HepG2 (cell line): Measurements from ENCODE around the gene SLIT3. TPM values are rescaled to one million over a fixed set of nuclear protein-coding genes. Genes with fewer than 3 reads are reported as not detected.

Experiments used
- ATAC-seq: fragments of 200-7000 bp; cut with Tn5 transposase; 3 replicates; pipeline ENCODE4 v1.9.1; 2020; ENCODE audit warnings: mild to moderate bottlenecking, moderate library complexity
- BruUV-seq: library from RNA; stranded (reverse); fragments of 400-500 nt; replicated peaks from 2 replicates; lab custom pipeline; 2021; lab: Mats Ljungman, UMichigan
- CTCF ChIA-PET: fragments of 300-600 bp; formaldehyde crosslinking; extraction: SDS; loops from one replicate; lab custom pipeline; 2021; ENCODE audit warnings: low total read pairs, inconsistent platforms, low intra/inter-chr PET ratio; lab: Yijun Ruan, JAX
- POLR2A ChIA-PET: fragments of 350-600 bp; sonication (Branson Sonifier 250); formaldehyde crosslinking; loops from one replicate; lab custom pipeline; 2020; ENCODE audit warnings: antibody characterized with exemption, inconsistent platforms; lab: Yijun Ruan, JAX
- DNase-seq: peaks from one replicate; pipeline ENCODE4 v3.0.0-alpha.2; 2015; ENCODE audit warnings: low spot score
- FAIRE-seq: peaks from 3 replicates; lab custom pipeline; 2011; peaks lifted over from hg19 to GRCh38; lab: Jason Lieb, UNC
- H2AFZ ChIP-seq: one replicate; pipeline ENCODE4 v1.6.1; 2011; ENCODE audit warnings: low read length, inconsistent platforms
- H3K27ac ChIP-seq: fragments of 300-600 bp; 3 replicates; pipeline ENCODE4 v1.8.0; 2011; ENCODE audit warnings: mixed run types, mild to moderate bottlenecking, mixed read lengths, low read length, inconsistent platforms; ENCODE audit not compliant: insufficient read depth; ENCODE audit errors: extremely low read length
- H3K27me3 ChIP-seq, 2 experiments: fragments of 200-600 bp in 1 of 2; 2 replicates in 1 of 2; 3 replicates in 1 of 2; pipeline versions ENCODE4 v1.6.0 to v1.8.0; 2011; ENCODE audit warnings: low read length in 2 of 2, mild to moderate bottlenecking in 2 of 2, moderate library complexity in 2 of 2, inconsistent platforms in 1 of 2; ENCODE audit not compliant: insufficient read depth in 2 of 2, control insufficient read depth in 1 of 2
- H3K36me3 ChIP-seq, 2 experiments: fragments of 200-600 bp in 1 of 2; replicated peaks in 1 of 2; 2 replicates in 1 of 2; 3 replicates in 1 of 2; pipeline versions ENCODE4 v1.5.1 to v1.8.0; 2011; ENCODE audit warnings: low read length in 2 of 2, inconsistent platforms in 1 of 2; ENCODE audit not compliant: insufficient read depth in 2 of 2, control insufficient read depth in 1 of 2
- H3K4me1 ChIP-seq: 2 replicates; pipeline ENCODE4 v1.5.1; 2012; ENCODE audit warnings: low read length, inconsistent platforms; ENCODE audit not compliant: insufficient read depth
- H3K4me2 ChIP-seq: 2 replicates; pipeline ENCODE4 v1.6.0; 2011; ENCODE audit warnings: low read depth, low read length, inconsistent platforms
- H3K4me3 ChIP-seq, 3 experiments: fragments of 200-600 bp in 1 of 3; sonication (generic), shearing (Covaris generic) in 1 of 3; replicated peaks in 1 of 3; 2 replicates each; pipeline ENCODE4 v1.5.1; 2011 to 2016; ENCODE audit warnings: low read length in 3 of 3, inconsistent platforms in 2 of 3, low read depth in 2 of 3, mild to moderate bottlenecking in 2 of 3, control low read depth in 1 of 3, mixed read lengths in 1 of 3; ENCODE audit not compliant: insufficient read depth in 1 of 3
- H3K79me2 ChIP-seq: one replicate; pipeline ENCODE4 v1.6.1; 2011; ENCODE audit warnings: low read length, inconsistent platforms; ENCODE audit not compliant: insufficient read depth
- H3K9ac ChIP-seq: 2 replicates; pipeline ENCODE4 v1.6.0; 2011; ENCODE audit warnings: mild to moderate bottlenecking, low read depth, low read length, inconsistent platforms; ENCODE audit not compliant: insufficient read depth
- H3K9me3 ChIP-seq: 2 replicates; pipeline ENCODE4 v1.5.1; 2012; ENCODE audit warnings: mild to moderate bottlenecking, low read length
- H4K20me1 ChIP-seq: 2 replicates; pipeline ENCODE4 v1.6.0; 2011; ENCODE audit warnings: inconsistent platforms, mild to moderate bottlenecking, low read length, moderate library complexity; ENCODE audit not compliant: insufficient read depth
- FLYWCH1 ChIP-seq: sonication (generic); formaldehyde crosslinking; IDR thresholded peaks from 2 replicates; pipeline ENCODE4 v1.8.1; 2023; ENCODE audit warnings: mild to moderate bottlenecking, missing genetic modification reagents
- FOXA3 ChIP-seq: IDR thresholded peaks from 2 replicates; pipeline ENCODE4 v1.6.1; 2016; ENCODE audit warnings: missing genetic modification reagents, missing compliant biosample characterization
- HOXA9 ChIP-seq: sonication (generic); formaldehyde crosslinking; IDR thresholded peaks from 2 replicates; pipeline ENCODE4 v1.8.1; 2022; ENCODE audit warnings: missing genetic modification reagents, mild to moderate bottlenecking, moderate library complexity, borderline replicate concordance
- JUND ChIP-seq: sonication (generic); formaldehyde crosslinking; IDR thresholded peaks from 2 replicates; pipeline ENCODE4 v1.8.0; 2022; ENCODE audit warnings: mild to moderate bottlenecking, missing genetic modification reagents
- NBN ChIP-seq: fragments of 450-650 bp; conservative IDR thresholded peaks from 2 replicates; pipeline ENCODE4 v1.6.1; 2017
- PATZ1 ChIP-seq: sonication (generic); formaldehyde crosslinking; IDR thresholded peaks from 2 replicates; pipeline ENCODE4 v1.4.0; 2020; ENCODE audit warnings: missing genetic modification reagents
- RARA ChIP-seq: IDR thresholded peaks from 2 replicates; pipeline ENCODE4 v1.6.1; 2016; ENCODE audit warnings: missing genetic modification reagents, missing compliant biosample characterization
- ZNF260 ChIP-seq: sonication (generic); formaldehyde crosslinking; IDR thresholded peaks from 2 replicates; pipeline ENCODE4 v1.4.0; 2020; ENCODE audit warnings: missing genetic modification reagents, low read depth, mild to moderate bottlenecking, borderline replicate concordance
- ZNF749 ChIP-seq: sonication (generic); formaldehyde crosslinking; IDR thresholded peaks from 2 replicates; pipeline ENCODE4 v1.8.0; 2022; ENCODE audit warnings: mild to moderate bottlenecking, missing genetic modification reagents, moderate library complexity, borderline replicate concordance
- ZNF83 ChIP-seq: sonication (generic); formaldehyde crosslinking; IDR thresholded peaks from 2 replicates; pipeline ENCODE4 v1.4.0; 2020; ENCODE audit warnings: missing genetic modification reagents, mild to moderate bottlenecking, borderline replicate concordance
- ZSCAN20 ChIP-seq: sonication (generic); formaldehyde crosslinking; IDR thresholded peaks from 2 replicates; pipeline ENCODE4 v1.4.0; 2020; ENCODE audit warnings: missing genetic modification reagents, mild to moderate bottlenecking, borderline replicate concordance
- WGBS: methylation state at CpG from one replicate; pipeline ENCODE4 v1.1.6; 2017; ENCODE audit warnings: low lambda C conversion rate; 5-methylcytosine and 5-hydroxymethylcytosine counted together
- in situ Hi-C: cut with HindIII; loops from 2 replicates; pipeline ENCODE4 v1.10.0; 2017; ENCODE audit warnings: low pct_unique_long_range_greater_than_20kb; ENCODE audit not compliant: extremely low pct_ligation_motif_present
- intact Hi-C: fragments of 100-400 bp; cut with micrococcal nuclease; formaldehyde crosslinking; loops from one replicate; pipeline ENCODE4 v1.10.0; 2022; ENCODE audit not compliant: unreplicated experiment
- polyA plus RNA-seq, 8 experiments: library from polyadenylated mRNA; depleted of rRNA in 3 of 8; stranded (reverse) in 7 of 8; unstranded in 1 of 8; fragments of >200 nt; fragmentation: Illumina TruSeq in 4 of 8; extraction: Trizol in 4 of 8; gene quantifications; 2 replicates each; pipeline versions ENCODE4 v1.2.1 to v1.2.3, GENCODE V29; 2011 to 2016; ENCODE audit warnings: low read depth in 4 of 8, missing spikeins in 1 of 8, mixed read lengths in 1 of 8; ENCODE audit not compliant: insufficient read depth in 1 of 8
- total RNA-seq, 5 experiments: library from RNA; depleted of rRNA; stranded (reverse); fragments of >200 nt; fragmentation: Illumina TruSeq; extraction: Trizol; gene quantifications; 2 replicates each; pipeline ENCODE4 v1.2.3, GENCODE V29; 2016; ENCODE audit warnings: low read depth in 1 of 5
- TF ChIP-seq, protein P1 (sequence below): sonication (generic); formaldehyde crosslinking; IDR thresholded peaks from 2 replicates; pipeline ENCODE4 v1.4.0; 2020; ENCODE audit warnings: missing genetic modification reagents, low read depth, mild to moderate bottlenecking, borderline replicate concordance
- TF ChIP-seq, protein P2 (sequence below), 2 experiments: fragments of 450-650 bp in 1 of 2; sonication (generic) in 1 of 2; formaldehyde crosslinking in 1 of 2; IDR thresholded peaks; 2 replicates each; pipeline versions ENCODE4 v1.6.1 to v1.8.0; 2016 to 2022; ENCODE audit warnings: antibody characterized with exemption in 1 of 2, mild to moderate bottlenecking in 1 of 2, missing genetic modification reagents in 1 of 2

Gene SLIT3
- total and polyA plus RNA-seq, 2 of the 13 experiments (the other 11 are each of a cell fraction or from before 2014, with no cell fraction given) = not detected

DNA sequence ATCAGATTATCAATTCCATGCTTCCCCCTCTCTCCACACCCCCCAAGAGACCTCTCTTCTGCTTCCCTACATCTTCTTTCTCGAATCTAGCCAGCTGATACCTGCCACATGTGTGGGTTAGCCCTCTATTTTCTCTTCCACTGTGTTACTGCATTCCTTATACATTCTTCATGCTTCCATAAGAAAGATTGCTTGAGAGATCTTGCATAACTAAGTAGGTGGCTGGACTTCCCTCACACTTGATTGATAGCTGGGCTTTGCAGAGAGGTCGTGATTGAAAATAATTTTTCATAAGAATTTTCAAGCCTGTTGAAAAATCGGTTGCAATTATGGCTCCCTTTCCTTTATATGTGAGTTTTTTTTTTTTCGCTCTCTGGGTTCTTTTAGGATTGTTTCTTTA lies 688.8 kb downstream of the SLIT3 start:
- Histone ChIP-seq H3K27ac (no peak overlapping the region), H3K27me3 (no peaks in the 10 kb centered on the region), H4K20me1 (no peaks in the 10 kb centered on the region), H3K79me2 (no peaks in the 10 kb centered on the region), H3K4me3 (no peak overlapping the region), H3K9me3 (no peaks in the 10 kb centered on the region), H2AFZ (no peak overlapping the region), H3K4me1 (peaks cover 44% of the 10 kb centered on the region), H3K4me2 (no peak overlapping the region), H3K9ac (no peak overlapping the region), H3K36me3 (no peaks in the 10 kb centered on the region)
- CTCF ChIA-PET = no interaction called here
- ATAC-seq (no peak), DNase-seq (no peak), FAIRE-seq (no peak)
- intact Hi-C loops (loop anchor here (2.0 kb wide), 1 partner anchor 19 kb away; no protein-coding TSS in a partner anchor), in situ Hi-C loops (no loop called here)
- no TSS peak for BruUV-seq
- POLR2A ChIA-PET = interaction anchor here (1.3 to 1.5 kb wide), 2 partner anchors 12 to 32 kb away, joined by 3 to 4 read pairs; no protein-coding TSS in a partner anchor
- 64% methylated on average over 4 of the region's 4 CpGs for WGBS
- TF ChIP-seq ZNF749 (CRISPR knock-in tag) (no peak), ZSCAN20 (no peak), PATZ1 (CRISPR knock-in tag) (no peak), FOXA3 (CRISPR knock-in tag) (no peak), JUND (CRISPR knock-in tag) (no peak), ZNF260 (CRISPR knock-in tag) (no peak), RARA (no peak), FLYWCH1 (CRISPR knock-in tag) (no peak), ZNF83 (CRISPR knock-in tag) (no peak), NBN (no peak), HOXA9 (CRISPR knock-in tag) (no peak)
- TF ChIP-seq, protein P1, sequence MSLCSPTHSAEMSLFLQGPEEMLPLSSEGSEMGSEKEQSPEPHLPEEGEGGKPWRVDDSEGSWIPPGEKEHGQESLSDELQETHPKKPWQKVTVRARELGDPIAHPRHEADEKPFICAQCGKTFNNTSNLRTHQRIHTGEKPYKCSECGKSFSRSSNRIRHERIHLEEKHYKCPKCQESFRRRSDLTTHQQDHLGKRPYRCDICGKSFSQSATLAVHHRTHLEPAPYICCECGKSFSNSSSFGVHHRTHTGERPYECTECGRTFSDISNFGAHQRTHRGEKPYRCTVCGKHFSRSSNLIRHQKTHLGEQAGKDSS (CRISPR knock-in tag) = no peak
- TF ChIP-seq, protein P2, sequence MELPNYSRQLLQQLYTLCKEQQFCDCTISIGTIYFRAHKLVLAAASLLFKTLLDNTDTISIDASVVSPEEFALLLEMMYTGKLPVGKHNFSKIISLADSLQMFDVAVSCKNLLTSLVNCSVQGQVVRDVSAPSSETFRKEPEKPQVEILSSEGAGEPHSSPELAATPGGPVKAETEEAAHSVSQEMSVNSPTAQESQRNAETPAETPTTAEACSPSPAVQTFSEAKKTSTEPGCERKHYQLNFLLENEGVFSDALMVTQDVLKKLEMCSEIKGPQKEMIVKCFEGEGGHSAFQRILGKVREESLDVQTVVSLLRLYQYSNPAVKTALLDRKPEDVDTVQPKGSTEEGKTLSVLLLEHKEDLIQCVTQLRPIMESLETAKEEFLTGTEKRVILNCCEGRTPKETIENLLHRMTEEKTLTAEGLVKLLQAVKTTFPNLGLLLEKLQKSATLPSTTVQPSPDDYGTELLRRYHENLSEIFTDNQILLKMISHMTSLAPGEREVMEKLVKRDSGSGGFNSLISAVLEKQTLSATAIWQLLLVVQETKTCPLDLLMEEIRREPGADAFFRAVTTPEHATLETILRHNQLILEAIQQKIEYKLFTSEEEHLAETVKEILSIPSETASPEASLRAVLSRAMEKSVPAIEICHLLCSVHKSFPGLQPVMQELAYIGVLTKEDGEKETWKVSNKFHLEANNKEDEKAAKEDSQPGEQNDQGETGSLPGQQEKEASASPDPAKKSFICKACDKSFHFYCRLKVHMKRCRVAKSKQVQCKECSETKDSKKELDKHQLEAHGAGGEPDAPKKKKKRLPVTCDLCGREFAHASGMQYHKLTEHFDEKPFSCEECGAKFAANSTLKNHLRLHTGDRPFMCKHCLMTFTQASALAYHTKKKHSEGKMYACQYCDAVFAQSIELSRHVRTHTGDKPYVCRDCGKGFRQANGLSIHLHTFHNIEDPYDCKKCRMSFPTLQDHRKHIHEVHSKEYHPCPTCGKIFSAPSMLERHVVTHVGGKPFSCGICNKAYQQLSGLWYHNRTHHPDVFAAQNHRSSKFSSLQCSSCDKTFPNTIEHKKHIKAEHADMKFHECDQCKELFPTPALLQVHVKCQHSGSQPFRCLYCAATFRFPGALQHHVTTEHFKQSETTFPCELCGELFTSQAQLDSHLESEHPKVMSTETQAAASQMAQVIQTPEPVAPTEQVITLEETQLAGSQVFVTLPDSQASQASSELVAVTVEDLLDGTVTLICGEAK (IDR thresholded peaks at IDR 0.05) = no peak
- TF ChIP-seq, protein P2 (CRISPR knock-in tag; IDR thresholded peaks at IDR 0.05) = no peak
